ENCODE measurements around the gene CCDC13.

The CCDC13 gene

GRCh38 chr3:42795621-42796181 lies 22.6 kb upstream of the CCDC13 start:
- Histone ChIP-seq H3K27ac (ENCODE audit: low read depth, low read length) (no peak overlapping the region), H3K9me3 (ENCODE audit: low read length) (no peaks in the 10 kb centered on the region), H3K36me3 (ENCODE audit: insufficient read depth, low read length) (peaks cover 9% of the 10 kb centered on the region), H3K4me3 (ENCODE audit: low read depth in 1 of 2, low read length in 2 of 2) (no peak overlapping the region), H3K9ac (ENCODE audit: low read length) (no peak overlapping the region), H3K4me1 (ENCODE audit: insufficient read depth, low read length) (peaks cover 8% of the 10 kb centered on the region), H3K27me3 (ENCODE audit: control insufficient read depth in 1 of 2, insufficient read depth in 2 of 2, low read length in 2 of 2) (no peaks in the 10 kb centered on the region)

GRCh38 chr3:42790714-42791229 lies 17.7 kb upstream of the CCDC13 start:
- H3K4me3 ChIP-seq (ENCODE audit: low read depth in 1 of 2, low read length in 2 of 2) = no peak overlapping the region
- peaks cover 9% of the 10 kb centered on the region for H3K36me3 ChIP-seq (ENCODE audit: insufficient read depth, low read length)
- H3K27ac ChIP-seq (ENCODE audit: low read depth, low read length) = no peak overlapping the region
- H3K27me3 ChIP-seq (ENCODE audit: control insufficient read depth in 1 of 2, insufficient read depth in 2 of 2, low read length in 2 of 2) = no peaks in the 10 kb centered on the region
- no peaks in the 10 kb centered on the region for H3K9me3 ChIP-seq (ENCODE audit: low read length)
- no peak overlapping the region for H3K9ac ChIP-seq (ENCODE audit: low read length)
- H3K4me1 ChIP-seq (ENCODE audit: insufficient read depth, low read length) = no peaks in the 10 kb centered on the region

GRCh38 chr3:42786631-42787030 lies 13.6 kb upstream of the CCDC13 start:
- no peaks in the 10 kb centered on the region for H3K4me1 ChIP-seq (ENCODE audit: insufficient read depth, low read length)
- H3K27ac ChIP-seq (ENCODE audit: low read depth, low read length) = no peak overlapping the region
- H3K9ac ChIP-seq (ENCODE audit: low read length) = no peak overlapping the region
- no peaks in the 10 kb centered on the region for H3K9me3 ChIP-seq (ENCODE audit: low read length)
- no peaks in the 10 kb centered on the region for H3K27me3 ChIP-seq (ENCODE audit: control insufficient read depth in 1 of 2, insufficient read depth in 2 of 2, low read length in 2 of 2)
- no peak overlapping the region for H3K4me3 ChIP-seq (ENCODE audit: low read depth in 1 of 2, low read length in 2 of 2)
- peaks cover 8% of the 10 kb centered on the region for H3K36me3 ChIP-seq (ENCODE audit: insufficient read depth, low read length)

GRCh38 chr3:42786212-42786611 lies 13.2 kb upstream of the CCDC13 start:
- Histone ChIP-seq H3K27ac (ENCODE audit: low read depth, low read length) (no peak overlapping the region), H3K4me1 (ENCODE audit: insufficient read depth, low read length) (no peaks in the 10 kb centered on the region), H3K4me3 (ENCODE audit: low read depth in 1 of 2, low read length in 2 of 2) (no peak overlapping the region), H3K9me3 (ENCODE audit: low read length) (no peaks in the 10 kb centered on the region), H3K27me3 (ENCODE audit: control insufficient read depth in 1 of 2, insufficient read depth in 2 of 2, low read length in 2 of 2) (no peaks in the 10 kb centered on the region), H3K9ac (ENCODE audit: low read length) (no peak overlapping the region), H3K36me3 (ENCODE audit: insufficient read depth, low read length) (peaks cover 8% of the 10 kb centered on the region)

GRCh38 chr3:42780892-42781700 lies 8.0 kb upstream of the CCDC13 start:
- H3K27ac ChIP-seq (ENCODE audit: low read depth, low read length) = no peak overlapping the region
- no peak overlapping the region for H3K4me3 ChIP-seq (ENCODE audit: low read depth in 1 of 2, low read length in 2 of 2)
- peaks cover 8% of the 10 kb centered on the region for H3K36me3 ChIP-seq (ENCODE audit: insufficient read depth, low read length)
- peaks cover 11% of the 10 kb centered on the region for H3K4me1 ChIP-seq (ENCODE audit: insufficient read depth, low read length)
- H3K27me3 ChIP-seq (ENCODE audit: control insufficient read depth in 1 of 2, insufficient read depth in 2 of 2, low read length in 2 of 2) = no peaks in the 10 kb centered on the region
- H3K9ac ChIP-seq (ENCODE audit: low read length) = no peak overlapping the region
- H3K9me3 ChIP-seq (ENCODE audit: low read length) = no peaks in the 10 kb centered on the region

GRCh38 chr3:42780398-42780797 lies 7.3 kb upstream of the CCDC13 start:
- Histone ChIP-seq H3K36me3 (ENCODE audit: insufficient read depth, low read length) (peaks cover 8% of the 10 kb centered on the region), H3K27me3 (ENCODE audit: control insufficient read depth in 1 of 2, insufficient read depth in 2 of 2, low read length in 2 of 2) (no peaks in the 10 kb centered on the region), H3K4me1 (ENCODE audit: insufficient read depth, low read length) (peaks cover 11% of the 10 kb centered on the region), H3K9ac (ENCODE audit: low read length) (no peak overlapping the region), H3K4me3 (ENCODE audit: low read depth in 1 of 2, low read length in 2 of 2) (no peak overlapping the region), H3K9me3 (ENCODE audit: low read length) (no peaks in the 10 kb centered on the region), H3K27ac (ENCODE audit: low read depth, low read length) (no peak overlapping the region)

- H3K9me3 ChIP-seq (ENCODE audit: low read length) = no peaks in the 10 kb centered on the region
- no peak overlapping the region for H3K4me3 ChIP-seq (ENCODE audit: low read depth in 1 of 2, low read length in 2 of 2)
- H3K27me3 ChIP-seq (ENCODE audit: control insufficient read depth in 1 of 2, insufficient read depth in 2 of 2, low read length in 2 of 2) = no peaks in the 10 kb centered on the region
- peaks cover 8% of the 10 kb centered on the region for H3K36me3 ChIP-seq (ENCODE audit: insufficient read depth, low read length)
- H3K27ac ChIP-seq (ENCODE audit: low read depth, low read length) = no peak overlapping the region
- H3K4me1 ChIP-seq (ENCODE audit: insufficient read depth, low read length) = peaks cover 11% of the 10 kb centered on the region
- no peak overlapping the region for H3K9ac ChIP-seq (ENCODE audit: low read length)
Observed at GRCh38 chr3:42778644-42779043, 5.6 kb upstream of the CCDC13 start.

- Histone ChIP-seq H3K4me3 (ENCODE audit: low read depth in 1 of 2, low read length in 2 of 2) (peak overlapping the region; percentile 44 to 82), H3K27ac (ENCODE audit: low read depth, low read length) (peak overlapping the region; percentile 76), H3K9me3 (ENCODE audit: low read length) (no peaks in the 10 kb centered on the region), H3K27me3 (ENCODE audit: control insufficient read depth in 1 of 2, insufficient read depth in 2 of 2, low read length in 2 of 2) (no peaks in the 10 kb centered on the region), H3K36me3 (ENCODE audit: insufficient read depth, low read length) (no peaks in the 10 kb centered on the region), H3K4me1 (ENCODE audit: insufficient read depth, low read length) (peaks cover 9% of the 10 kb centered on the region), H3K9ac (ENCODE audit: low read length) (peak overlapping the region; percentile 61)
Observed at GRCh38 chr3:42773409-42773751, 327 bp upstream of the CCDC13 start.

GRCh38 chr3:42771271-42771670 lies 1.8 kb downstream of the CCDC13 start:
- no peaks in the 10 kb centered on the region for H3K27me3 ChIP-seq (ENCODE audit: control insufficient read depth in 1 of 2, insufficient read depth in 2 of 2, low read length in 2 of 2)
- no peaks in the 10 kb centered on the region for H3K36me3 ChIP-seq (ENCODE audit: insufficient read depth, low read length)
- no peak overlapping the region for H3K27ac ChIP-seq (ENCODE audit: low read depth, low read length)
- peaks cover 9% of the 10 kb centered on the region for H3K4me1 ChIP-seq (ENCODE audit: insufficient read depth, low read length)
- no peak overlapping the region for H3K9ac ChIP-seq (ENCODE audit: low read length)
- no peaks in the 10 kb centered on the region for H3K9me3 ChIP-seq (ENCODE audit: low read length)
- H3K4me3 ChIP-seq (ENCODE audit: low read depth in 1 of 2, low read length in 2 of 2) = no peak overlapping the region

GRCh38 chr3:42769477-42770131 lies 3.4 kb downstream of the CCDC13 start:
- H3K4me3 ChIP-seq (ENCODE audit: low read depth in 1 of 2, low read length in 2 of 2) = no peak overlapping the region
- H3K27me3 ChIP-seq (ENCODE audit: control insufficient read depth in 1 of 2, insufficient read depth in 2 of 2, low read length in 2 of 2) = no peaks in the 10 kb centered on the region
- H3K36me3 ChIP-seq (ENCODE audit: insufficient read depth, low read length) = no peaks in the 10 kb centered on the region
- H3K27ac ChIP-seq (ENCODE audit: low read depth, low read length) = no peak overlapping the region
- peaks cover 9% of the 10 kb centered on the region for H3K4me1 ChIP-seq (ENCODE audit: insufficient read depth, low read length)
- no peaks in the 10 kb centered on the region for H3K9me3 ChIP-seq (ENCODE audit: low read length)
- no peak overlapping the region for H3K9ac ChIP-seq (ENCODE audit: low read length)

GRCh38 chr3:42764561-42765295 lies 8.3 kb downstream of the CCDC13 start:
- H3K4me3 ChIP-seq (ENCODE audit: low read depth in 1 of 2, low read length in 2 of 2) = no peak overlapping the region
- H3K27ac ChIP-seq (ENCODE audit: low read depth, low read length) = no peak overlapping the region
- no peak overlapping the region for H3K9ac ChIP-seq (ENCODE audit: low read length)
- no peaks in the 10 kb centered on the region for H3K36me3 ChIP-seq (ENCODE audit: insufficient read depth, low read length)
- H3K9me3 ChIP-seq (ENCODE audit: low read length) = no peaks in the 10 kb centered on the region
- no peaks in the 10 kb centered on the region for H3K27me3 ChIP-seq (ENCODE audit: control insufficient read depth in 1 of 2, insufficient read depth in 2 of 2, low read length in 2 of 2)
- peaks cover 6% of the 10 kb centered on the region for H3K4me1 ChIP-seq (ENCODE audit: insufficient read depth, low read length)
